NCI-H748 (cell line): Measurements from ENCODE around the gene CELF2.

Source experiments
- DNase-seq: peaks from one replicate; lab custom pipeline; 2025; ENCODE audit not compliant: unreplicated experiment; lab: John Stamatoyannopoulos, UW

Gene CELF2

DNA sequence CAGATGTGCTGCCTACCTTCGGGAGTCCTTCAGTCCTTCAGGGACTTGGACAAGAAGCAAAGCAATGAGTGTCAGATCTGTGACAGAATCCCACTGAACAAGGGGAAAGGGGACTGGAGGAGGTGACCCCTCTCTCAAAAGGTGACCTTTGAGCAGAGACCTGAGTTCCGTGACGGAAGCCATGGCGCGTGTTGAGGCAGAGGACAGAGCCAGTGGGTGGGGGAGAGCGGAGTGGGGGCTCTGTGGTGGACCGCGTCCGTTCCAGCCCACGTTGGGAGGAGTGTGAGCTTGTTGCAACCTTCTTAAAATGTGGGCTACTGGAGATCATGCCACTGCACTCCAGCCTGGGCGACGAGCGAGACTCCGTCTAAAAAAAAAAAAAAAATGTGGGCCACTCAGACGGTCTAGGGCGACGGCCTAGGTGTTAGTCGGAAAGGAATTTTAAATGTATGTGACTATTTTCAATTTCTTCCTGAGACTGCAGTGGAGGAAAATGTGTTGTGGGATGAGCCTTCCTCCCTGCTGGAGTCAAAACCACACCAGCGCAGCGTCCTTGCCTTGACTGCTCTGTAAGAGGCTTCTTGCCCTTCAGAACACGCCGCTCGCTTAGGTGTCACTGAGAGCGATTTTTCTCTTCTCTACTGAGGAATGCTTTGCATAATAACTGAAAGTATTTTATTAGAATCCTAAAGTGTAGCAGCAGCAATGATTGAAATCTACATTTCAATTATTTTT is 272.7 kb downstream of the CELF2 start:
- no peak for DNase-seq

DNA sequence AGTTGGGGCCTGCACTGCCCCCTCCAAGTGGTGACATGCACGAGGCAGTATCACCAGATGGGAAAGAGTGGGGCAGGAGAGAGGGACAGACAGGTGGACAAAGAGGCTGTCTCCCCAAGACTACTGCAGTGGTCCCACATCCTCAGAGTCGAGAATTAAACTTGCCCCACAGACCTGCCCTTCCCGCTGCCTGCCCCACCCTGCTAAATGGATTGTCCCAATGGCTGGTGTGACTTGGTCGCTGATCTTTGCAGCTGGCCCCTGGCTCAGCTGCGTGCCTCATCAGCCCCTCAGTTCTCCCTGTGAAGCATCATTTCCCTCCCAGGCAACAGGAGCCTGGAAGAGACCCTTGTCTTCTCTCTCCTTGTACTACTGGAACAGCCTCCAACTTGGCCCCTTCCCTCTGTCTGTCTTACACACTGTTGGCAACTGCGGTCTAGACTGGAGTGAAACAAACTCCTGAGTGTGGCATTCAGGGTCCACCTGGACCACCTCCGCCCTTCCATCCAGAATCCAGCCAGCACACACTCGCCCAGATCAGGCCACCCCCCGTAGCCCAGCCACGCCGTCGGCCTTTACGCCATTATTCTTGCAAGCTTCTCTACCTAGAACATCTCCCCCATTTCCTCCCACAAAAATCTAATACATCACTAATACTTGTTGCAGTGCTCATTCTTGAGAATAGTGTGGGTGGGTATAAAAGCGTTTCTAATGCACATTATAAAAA is 275.1 kb downstream of the CELF2 start:
- DNase-seq: no peak

DNA sequence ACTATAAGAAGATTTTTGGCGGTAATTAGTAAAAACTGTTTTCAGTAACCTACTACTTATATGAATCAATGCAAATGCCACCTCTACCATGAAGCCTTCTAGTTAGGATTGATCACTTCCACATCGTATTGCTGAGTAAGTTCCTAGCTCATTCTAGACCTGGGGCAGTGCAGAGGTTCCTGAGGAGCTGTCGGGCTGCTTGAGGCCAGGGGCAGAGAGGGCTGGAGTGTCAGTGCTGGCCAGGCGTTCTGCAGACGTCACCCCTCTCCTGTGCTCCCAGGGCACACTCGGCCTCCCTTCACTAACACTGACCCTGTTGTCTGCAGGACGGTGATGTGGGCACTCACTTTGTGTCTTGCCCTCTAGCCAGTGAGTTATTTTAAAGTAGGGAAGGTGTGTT is 275.7 kb downstream of the CELF2 start:
- no peak for DNase-seq

DNA sequence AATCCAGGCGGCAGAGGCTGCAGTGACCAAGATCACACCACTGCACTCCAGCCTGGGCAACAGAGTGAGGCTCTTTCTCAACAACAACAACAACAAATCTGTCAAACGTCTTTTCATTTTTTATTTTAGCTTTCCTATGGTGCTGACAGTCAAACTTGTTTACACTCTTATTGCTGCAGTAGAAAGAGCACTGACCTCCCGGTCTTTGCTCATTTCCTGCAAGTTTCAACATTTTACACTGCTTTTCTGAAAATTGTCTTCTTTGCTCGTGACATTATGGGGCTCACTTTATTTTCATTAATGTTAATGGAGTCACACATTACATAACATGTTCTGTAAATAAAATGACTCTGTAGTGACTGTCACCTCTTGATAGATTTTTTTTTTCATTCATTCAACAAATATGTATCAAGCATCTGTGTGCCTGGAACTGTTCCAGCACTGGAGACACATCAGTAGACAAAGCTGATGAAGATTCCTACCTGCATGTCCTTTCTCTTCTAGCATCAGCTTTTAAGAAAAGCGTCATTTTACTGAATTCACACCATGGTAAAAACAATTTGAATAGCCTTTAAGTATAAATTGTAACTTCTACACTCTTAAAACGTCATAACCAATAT is 277.3 kb downstream of the CELF2 start:
- DNase-seq: no peak

DNA sequence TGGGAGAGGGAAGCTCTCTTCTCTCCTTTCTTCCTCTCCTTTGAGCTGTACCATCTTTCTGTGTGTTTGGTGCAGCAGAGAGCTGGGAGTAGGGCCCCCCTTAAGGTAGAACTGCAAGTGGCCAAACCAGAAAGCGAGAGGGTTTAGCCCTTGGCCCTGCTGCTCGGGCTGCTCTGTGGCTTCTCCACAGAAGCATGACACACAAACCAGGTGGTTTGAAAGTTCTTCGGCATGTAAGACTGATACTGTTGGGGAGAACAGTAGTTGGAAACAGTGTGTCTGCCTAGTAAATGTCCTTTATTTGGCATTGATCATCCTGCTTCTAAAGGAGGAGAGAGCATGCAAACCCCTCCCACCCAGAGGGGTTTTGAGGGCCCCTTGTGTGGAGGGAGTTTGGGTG is 277.8 kb downstream of the CELF2 start:
- DNase-seq: no peak

DNA sequence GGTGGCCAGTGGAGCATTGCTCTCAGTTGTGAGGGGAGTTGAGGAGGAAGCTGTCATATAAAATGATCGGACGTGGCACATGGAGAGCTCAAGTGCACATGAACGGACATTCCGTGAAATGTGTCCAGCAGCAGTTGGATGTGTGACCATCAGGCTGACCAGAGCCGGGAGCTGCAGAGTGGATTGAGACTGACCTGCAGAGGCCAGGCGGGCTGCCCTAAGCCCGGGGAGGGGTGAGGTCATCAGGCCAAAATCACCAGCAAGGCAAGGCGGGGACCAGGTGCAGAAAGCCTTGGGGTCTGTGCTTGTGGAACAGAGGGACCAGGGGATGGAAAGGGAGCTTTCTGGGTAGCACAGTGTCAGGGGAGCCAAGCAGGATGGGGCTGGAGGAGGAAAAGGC is 279.5 kb downstream of the CELF2 start:
- no peak for DNase-seq

DNA sequence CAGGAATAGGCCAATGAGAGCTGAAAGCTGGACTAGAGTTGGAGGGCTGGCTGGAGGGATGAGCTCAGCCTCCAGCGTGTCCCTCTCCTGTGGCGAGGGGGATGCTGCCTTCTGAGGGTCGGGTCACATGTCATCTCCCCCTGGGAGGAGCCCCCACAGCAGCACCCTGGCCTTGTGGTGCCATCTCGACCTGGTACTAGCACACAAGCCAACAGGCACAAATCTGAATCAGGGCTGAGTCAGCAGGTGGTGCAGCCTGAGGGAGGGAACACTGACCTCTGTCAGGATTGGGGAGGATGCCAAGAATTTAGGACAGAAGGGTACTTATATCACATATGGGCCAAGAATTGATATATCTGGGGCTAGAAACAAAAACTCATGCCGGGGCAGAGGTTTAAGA is 280.4 kb downstream of the CELF2 start:
- no peak for DNase-seq

DNA sequence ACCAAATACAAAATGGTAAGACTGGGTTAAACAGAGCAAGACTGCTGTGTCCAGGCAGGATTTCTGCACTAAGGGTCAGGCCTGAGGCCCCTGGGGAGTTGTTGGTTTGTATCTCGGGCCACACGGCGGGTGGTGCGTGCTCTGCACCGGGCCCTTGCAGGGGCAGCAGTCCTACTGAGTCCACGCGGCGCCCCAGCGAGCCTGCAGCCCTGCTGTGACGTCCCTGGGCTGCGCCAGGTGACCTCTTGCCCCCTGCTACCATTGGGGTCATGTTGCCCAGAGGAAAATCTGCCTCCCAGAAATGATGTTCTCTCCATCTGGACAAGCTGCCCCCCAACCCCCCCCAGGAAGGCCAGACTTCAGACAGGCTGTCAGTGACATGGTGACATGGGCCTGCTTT is 281.5 kb downstream of the CELF2 start:
- no peak for DNase-seq

DNA sequence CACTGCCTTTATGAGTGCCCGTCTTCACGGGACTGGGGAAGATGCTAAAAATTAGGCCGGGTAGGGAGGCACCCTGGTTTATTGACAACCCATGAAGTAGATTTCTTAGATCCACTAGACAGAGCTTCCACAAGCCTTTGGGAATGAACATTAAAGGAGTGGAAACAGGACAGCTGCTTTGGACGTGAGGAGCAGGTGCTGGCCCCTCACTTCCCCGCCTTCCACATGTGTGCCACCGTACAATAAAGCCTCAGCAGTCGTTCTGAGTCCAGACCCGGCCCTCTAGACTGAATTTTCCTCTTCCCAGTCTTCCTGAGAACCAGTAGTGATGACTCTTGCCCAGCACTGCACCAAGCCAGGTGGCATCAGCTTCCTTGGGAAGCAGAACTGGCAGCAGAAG is 282.4 kb downstream of the CELF2 start:
- DNase-seq: no peak

DNA sequence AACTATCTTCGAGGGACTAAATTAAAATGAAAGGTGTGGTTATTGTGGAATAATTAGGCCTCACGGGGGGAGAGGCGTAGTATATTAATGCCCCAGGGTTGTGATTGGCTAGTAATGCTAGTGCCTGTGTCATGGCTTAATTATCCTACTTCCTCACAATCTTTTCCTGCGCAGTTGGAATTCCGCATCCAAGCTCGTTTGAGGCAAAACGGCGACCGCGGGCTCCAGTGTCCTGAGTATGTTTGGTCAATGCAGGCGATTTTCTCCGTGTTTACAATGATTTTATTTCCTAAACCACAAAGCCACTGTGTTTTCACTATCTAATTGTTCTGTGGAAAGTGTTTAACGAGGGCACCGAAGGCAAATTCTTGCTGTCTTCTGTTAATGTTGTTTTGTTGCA is 282.9 kb downstream of the CELF2 start:
- DNase-seq: no peak

DNA sequence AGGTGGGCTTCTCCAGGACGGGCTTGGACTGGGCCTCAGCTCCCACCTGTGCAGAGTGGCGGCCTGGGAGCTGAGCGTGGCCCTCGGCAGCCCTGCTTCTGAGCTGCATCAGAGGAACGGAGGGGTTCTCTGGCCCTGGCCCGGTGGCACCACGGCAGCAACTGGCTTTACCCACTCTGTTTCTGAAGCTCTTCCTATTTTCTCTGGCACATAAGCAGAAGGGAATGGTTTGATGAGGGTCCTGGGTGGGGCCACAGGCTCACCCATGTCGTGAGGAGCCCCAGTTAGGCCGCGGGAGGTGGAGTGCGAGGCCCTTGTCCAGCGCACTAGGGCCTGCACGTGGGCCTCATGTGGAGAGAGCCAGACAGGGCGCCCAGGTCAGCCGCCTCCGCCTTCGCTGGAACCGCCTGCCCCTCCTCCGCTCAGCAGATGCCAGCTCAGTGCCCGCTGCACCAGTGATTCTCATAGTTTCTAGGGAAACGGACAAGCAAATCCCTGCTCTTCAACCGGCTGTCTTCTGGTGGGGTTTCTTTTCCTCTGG is 284.0 kb downstream of the CELF2 start:
- DNase-seq: no peak

DNA sequence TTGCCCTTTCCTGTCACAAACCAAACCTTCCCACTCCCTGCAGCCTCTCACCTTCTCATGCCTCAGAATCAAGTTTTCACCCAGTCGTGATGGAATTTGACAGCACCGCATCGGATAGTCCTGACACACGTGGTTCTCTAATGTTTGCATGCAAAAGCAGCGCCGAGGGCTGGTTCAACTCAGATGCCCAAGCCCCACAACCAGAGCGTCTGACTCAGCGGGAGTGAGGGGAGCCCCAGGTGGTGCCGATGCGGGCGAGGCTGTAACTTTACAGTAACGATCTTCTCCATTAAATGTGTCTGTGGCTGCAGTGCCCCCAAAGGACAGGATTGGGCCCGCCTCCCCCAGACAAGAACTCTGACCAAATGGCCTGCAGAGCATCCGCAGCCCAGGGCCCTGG is 284.5 kb downstream of the CELF2 start:
- DNase-seq: no peak

DNA sequence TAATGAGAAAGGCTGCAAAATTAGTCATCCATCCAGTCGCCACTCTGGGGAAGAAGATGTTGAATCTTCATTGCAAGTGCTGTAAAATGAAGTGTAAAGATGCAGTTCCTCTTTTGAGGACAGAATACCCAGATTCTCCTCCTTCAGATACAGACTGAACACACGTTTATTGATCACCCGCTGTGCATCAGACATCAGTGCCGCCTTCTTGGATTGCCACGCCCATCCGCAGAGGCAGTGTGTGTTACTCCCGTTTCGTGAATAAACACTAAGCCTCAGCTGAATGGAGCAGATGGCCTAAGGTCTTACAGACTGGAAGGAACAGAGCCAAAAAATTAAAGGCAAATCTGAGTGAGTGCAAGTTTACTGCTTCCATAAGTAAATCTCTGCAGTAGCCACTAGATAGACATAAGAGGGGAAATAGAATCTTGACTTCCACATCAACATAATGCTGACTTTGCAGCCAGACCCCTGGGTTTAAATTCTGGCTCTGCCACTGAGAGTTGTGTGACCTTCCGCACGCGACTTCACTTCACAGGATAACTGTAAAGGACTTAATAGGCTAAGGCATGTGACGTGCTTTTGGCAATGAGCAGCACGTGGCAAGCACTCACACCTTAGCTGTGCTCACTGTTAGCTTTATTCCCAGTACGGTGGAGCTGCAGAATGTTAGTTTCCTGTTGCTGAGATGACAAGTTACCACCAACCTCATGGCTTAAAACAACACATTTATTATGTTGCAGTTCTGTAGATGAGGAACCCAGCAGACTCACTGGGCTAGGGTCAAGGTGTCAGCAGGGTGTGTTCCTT is 285.9 kb downstream of the CELF2 start:
- DNase-seq: no peak

DNA sequence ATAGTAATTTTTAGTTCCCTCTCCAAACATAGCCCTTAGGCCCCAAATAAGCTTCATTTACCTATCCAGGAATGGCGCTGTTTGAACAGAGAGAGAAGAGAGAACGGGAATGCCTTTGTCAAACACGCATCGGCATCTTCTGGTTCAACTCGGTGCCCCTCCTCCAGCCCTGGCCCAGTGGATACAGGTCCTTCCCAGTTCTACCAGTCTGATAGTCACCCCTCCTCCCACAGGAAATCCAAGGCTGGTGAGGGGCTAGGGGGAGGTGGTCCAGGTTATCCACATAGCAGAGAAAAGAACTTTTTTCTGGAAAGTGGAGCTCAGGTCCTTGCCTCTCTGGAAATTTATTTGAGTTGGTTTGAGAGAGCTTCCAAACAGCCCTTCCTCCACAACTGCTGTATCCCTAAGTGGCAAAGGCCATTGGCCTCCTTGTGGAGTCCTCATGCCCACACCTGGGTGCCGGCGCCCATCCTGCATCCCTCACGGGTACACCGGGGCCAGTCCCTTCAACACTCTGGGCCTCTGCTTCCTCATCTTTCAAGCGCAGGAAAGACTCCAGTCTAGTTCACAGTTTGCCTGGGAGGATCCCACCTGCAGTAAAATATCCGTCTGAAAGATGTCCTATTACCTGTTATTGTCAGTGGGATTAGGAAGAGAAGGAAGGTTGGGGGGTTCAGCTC is 287.4 kb downstream of the CELF2 start:
- no peak for DNase-seq

DNA sequence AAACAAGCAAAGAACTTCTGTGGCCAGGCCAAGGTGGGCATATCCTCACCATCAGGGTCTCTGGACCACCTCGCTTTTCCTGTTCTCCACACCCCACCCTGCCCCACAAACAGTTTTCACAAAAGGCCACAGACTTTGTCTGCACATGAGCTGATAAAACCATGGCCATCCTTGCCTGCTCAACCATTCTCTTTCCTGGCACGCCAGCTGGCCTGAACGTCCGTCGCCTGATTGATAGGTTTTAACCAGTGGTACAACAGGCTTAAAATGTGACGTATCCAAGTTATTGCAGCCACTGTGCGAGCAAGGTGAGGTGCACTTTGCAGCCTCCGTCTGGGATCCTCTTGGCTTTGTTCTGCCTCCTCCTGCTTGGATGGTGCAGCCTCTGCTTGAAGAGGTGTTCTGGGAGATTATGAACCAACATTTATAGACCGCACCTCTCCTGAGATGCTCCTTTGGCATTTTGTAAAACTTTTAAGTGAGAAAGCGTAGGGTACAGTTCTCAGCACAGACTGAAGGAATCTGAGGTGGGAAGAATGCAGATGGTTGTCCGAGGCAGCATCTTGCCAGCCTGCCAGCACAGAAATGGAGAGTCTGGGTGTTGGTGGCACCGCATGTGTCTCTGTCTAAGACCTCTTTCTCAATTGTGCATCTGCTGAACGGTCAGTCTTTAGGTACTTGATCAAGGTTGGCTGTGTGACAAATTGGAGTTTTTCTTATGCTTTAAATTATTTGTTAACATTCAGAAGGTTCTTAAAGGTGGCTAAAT is 288.3 kb downstream of the CELF2 start:
- DNase-seq: no peak

DNA sequence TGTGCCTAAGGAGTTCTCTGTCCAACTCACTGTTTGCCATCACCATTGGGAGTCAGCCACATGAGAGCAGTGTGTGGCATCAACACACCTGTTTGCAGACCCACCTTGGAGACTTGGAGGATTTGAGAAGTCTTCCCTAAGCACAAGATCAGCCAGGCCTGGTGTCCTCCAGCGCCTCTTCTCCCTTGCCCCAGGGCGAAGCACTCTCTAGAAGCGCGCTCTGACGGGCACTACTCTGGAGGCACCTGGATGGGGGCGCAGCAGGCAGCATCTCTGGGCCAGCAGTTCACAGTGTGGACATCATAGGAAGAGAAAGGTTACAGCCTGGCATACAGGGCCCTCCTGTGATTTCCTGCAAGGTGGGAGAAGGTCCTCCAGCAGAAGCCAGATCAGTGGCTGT is 289.3 kb downstream of the CELF2 start:
- no peak for DNase-seq

DNA sequence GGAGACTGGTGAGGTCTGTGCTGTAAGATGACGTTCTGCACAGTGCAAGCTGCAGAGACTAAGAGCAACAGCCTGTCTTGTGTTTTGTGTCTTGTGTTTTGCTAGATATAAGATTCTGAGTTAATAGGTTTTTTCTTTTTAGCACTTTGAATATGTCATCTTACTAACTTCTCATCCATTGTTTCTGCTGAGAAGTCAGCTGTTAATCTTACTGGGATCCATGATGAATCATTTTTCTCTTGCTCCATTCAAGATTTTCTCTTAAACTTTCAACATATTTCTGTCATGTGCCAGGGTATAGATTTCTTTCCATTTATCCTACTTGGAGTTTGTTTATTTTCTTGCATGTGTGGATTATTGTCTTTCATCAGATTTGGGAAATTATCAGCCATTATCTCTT is 290.3 kb downstream of the CELF2 start:
- DNase-seq: no peak

DNA sequence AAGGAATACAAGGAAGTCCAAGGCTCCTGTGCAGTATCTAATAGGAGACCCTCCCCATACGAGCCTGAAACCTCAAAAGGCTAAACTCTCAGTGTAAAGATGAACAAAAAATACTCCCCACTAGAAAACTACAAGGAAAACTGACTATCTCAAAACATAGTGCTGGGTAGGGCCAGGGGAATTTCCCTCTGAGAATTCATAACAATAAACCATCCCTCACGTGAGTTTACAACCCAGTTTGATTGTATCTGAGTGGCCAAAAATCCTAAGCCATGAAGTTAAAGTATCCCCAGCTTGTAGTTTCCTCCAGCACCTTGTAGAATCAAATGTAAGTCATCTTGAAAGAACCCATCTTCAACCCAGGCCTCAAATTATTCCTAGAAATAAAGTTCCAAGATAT is 293.4 kb downstream of the CELF2 start:
- DNase-seq: no peak

DNA sequence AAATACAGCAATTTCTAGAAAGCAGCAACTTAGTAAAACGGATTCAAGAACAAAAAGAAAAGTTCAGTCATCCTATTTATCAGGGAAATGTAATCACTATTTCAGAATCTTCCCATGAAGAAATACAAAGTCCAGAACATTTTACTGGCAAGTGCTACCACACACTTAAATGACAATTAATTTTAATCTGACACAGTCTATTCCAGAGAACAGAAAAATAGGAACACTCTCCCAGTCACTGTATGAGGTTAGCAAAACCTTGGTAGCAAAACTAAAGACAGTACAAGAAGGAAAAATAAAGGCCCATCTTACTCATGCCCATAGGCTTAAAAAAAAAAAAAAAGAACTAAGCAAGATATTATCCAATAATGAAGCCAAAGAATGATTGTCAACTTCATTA is 295.8 kb downstream of the CELF2 start:
- DNase-seq: no peak
